Fibroblast of mammary gland (primary cell): ENCODE measurements around the gene VAV1.
"Not testable (repeated sequence)": the region's sequence is repeated elsewhere in the genome, so short reads cannot be mapped to it uniquely, and the experiment has no call there.

ENCODE experiments used
- DNase-seq: peaks from one replicate; pipeline ENCODE4 v3.0.0-alpha.2; 2010; ENCODE audit warnings: low read depth
- H3K4me3 ChIP-seq: 2 replicates; pipeline ENCODE4 v1.5.1; 2011; ENCODE audit warnings: low read depth, mild to moderate bottlenecking, low read length, moderate library complexity; ENCODE audit not compliant: control insufficient read depth
- TF ChIP-seq, protein P1 (sequence below): conservative IDR thresholded peaks from 2 replicates; pipeline ENCODE4 v1.5.1; 2011; ENCODE audit warnings: low read depth, low read length, inconsistent platforms; ENCODE audit not compliant: control insufficient read depth, insufficient read depth

Gene VAV1

DNA sequence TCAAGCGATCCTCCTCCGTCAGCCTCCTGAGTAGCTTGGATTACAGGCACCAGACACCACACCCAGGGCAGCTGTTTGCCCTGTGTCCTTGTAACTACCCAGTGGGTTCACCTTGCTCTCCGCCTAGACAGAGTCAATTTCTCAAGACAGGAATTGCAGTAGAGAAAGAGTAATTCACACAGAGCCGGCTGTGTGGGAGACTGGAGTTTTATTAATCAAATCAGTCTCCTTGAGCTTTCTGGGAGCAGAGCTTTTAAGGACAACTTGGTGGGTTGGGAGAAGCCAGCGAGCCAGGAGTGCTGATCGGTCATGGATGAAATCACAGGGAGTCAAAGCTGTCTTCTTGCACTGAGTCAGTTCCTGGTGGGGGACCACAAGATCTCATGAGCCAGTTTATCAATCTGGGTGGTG, 94.2 kb downstream of the VAV1 start:
- H3K4me3 ChIP-seq = no peak overlapping the region
- TF ChIP-seq, protein P1, sequence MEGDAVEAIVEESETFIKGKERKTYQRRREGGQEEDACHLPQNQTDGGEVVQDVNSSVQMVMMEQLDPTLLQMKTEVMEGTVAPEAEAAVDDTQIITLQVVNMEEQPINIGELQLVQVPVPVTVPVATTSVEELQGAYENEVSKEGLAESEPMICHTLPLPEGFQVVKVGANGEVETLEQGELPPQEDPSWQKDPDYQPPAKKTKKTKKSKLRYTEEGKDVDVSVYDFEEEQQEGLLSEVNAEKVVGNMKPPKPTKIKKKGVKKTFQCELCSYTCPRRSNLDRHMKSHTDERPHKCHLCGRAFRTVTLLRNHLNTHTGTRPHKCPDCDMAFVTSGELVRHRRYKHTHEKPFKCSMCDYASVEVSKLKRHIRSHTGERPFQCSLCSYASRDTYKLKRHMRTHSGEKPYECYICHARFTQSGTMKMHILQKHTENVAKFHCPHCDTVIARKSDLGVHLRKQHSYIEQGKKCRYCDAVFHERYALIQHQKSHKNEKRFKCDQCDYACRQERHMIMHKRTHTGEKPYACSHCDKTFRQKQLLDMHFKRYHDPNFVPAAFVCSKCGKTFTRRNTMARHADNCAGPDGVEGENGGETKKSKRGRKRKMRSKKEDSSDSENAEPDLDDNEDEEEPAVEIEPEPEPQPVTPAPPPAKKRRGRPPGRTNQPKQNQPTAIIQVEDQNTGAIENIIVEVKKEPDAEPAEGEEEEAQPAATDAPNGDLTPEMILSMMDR = no peak
- DNase-seq = no peak

- DNase-seq = no peak
- TF ChIP-seq, protein P1 = no peak
- H3K4me3 ChIP-seq = no peak overlapping the region
These were observed 95.8 kb downstream of the VAV1 start for GRCh38 chr19:6868351-6868750.

GRCh38 chr19:6869151-6869882, 96.8 kb downstream of the VAV1 start:
- DNase-seq, H3K4me3 ChIP-seq: not testable (repeated sequence)

DNA sequence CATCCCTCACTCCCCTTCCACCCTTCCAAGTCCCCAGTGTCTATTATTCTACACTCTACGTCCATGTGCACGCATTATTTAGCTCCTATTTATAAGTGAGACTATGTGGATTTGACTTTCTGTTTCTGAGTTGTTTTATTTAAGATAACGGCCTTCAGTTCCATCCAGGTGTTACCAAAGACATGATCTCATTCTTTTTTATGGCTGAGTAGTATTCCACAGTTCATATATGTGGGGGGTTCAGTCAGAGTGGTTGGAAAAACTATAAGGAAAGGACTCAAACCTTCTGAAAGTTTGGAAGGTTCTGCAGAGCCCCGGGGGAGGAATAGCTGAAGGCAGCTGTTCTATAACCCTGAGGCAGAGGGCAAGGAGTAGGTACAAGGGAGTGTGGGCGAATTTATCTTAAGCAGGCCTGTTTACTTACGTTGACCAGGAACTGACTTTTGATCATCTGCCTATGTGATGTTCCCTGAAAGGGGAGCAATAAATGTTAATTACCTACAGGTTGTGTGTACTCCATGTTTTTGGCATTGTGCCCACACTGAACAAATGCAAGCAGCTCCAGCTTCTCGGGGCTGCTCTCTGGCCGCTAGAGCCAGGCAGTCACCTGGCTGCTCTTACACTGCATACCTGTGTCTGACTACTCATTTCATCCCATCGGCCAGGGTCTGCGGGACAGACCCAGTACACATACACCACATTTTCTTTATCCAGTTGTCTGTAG, 101.4 kb downstream of the VAV1 start:
- TF ChIP-seq, protein P1 = no peak

DNA sequence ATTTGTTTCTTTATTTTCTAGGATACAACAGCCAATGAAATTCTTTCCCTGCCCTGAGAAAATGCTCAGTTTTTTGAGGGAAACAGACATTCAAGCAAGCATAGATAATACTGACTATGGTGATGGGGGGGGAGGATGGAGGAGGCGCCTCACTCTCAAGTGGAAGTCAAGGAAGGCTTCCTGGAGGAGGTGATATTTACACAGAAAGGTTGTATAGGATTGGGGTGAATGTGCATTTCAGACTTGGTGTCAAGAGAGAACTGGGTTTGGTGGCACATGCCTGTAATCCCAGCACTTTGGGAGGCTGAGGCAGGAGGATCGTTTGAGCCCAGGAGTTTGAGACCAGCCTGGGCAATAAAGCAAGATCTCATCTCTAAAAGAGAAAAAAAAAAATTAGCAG, 102.7 kb downstream of the VAV1 start:
- H3K4me3 ChIP-seq = no peak overlapping the region
- no peak for DNase-seq
- TF ChIP-seq, protein P1 = no peak

More for the DNA sequence above, 101.4 kb downstream of the VAV1 start:
- DNase-seq = no peak
- H3K4me3 ChIP-seq = no peak overlapping the region

- H3K4me3 ChIP-seq = no peak overlapping the region
- no peak for DNase-seq
- TF ChIP-seq, protein P1 = no peak
These were observed 104.2 kb downstream of the VAV1 start for GRCh38 chr19:6876748-6877147.

DNA sequence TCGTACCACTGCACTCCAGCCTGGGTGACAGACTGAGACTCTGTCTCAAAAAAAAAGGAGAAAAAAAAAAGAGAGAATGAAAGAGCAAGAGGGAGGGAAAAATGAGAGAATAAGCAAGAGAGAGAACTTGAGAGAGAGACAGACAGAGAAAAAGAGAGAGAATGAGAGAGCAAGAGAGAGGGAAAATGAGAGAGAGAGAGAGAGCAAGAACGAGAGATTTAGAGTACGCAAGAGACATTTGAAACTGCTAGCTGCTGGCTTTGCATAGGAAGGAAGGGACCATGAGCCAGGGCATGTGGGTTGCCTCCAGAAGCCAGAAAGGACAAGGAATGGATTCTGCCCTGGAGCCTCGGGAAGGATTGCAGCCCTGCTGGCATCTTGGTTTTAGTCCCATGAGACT, 105.3 kb downstream of the VAV1 start:
- TF ChIP-seq, protein P1 = no peak
- no peak overlapping the region for H3K4me3 ChIP-seq
- no peak for DNase-seq
